ENCODE measurements around the gene PPP4R3B.
"Not testable (repeated sequence)": the region's sequence is repeated elsewhere in the genome, so short reads cannot be mapped to it uniquely, and the experiment has no call there.

PPP4R3B gene

DNA sequence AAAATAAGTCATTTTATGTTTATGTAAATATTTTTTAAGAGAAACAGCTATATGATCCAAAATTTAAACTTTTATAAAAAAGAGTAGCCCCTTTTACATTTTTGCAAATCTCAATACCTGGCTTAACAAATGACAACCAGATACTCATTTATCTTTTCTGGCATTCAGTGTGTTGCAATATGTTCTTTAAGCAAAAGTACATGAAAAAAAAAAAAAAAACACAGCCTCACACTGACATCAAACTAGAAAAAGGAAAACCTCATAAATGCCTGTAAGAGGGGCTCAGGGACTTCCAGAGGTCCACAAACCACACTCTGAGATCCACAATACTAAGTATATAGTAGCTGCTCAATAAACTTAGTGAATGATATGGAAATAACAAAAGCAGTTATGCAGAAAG is 21.9 kb downstream of the PPP4R3B start:
- DNase-seq, result no peak

- DNase-seq, result no peak
These were observed 25.3 kb downstream of the PPP4R3B start for GRCh38 chr2:55592130-55592529.

- no peak for DNase-seq
These were observed 26.5 kb downstream of the PPP4R3B start for GRCh38 chr2:55590810-55591440.

DNA sequence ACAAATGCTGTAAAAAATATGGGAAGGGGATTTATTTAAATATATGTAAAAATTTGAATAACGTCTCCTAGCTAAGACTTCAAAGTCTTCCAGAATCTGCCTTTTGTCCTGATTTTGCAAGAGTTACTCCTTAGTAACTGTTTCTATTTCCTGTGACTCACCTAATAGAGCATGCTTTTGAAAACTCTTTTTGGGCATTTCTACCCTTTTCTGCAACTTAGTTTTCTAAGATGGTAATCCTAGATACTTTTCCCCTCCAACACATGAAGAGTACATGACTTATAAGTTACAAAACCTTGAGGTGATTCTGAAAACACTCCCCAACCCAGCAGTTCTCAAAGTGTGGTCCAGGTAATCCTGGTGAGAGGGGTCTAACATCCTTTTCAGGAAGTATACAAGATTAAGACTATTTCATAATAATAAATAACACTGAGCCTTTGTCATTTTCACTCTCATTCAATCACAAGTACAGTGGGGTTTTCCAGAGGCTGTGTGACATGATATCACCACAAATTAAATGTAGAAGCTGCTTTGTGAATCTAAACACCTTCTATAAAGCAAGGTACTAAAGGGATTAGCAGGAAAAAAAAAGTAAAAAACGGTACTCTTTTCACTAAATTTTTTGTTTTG is 31.9 kb downstream of the PPP4R3B start:
- no peak for DNase-seq

DNA sequence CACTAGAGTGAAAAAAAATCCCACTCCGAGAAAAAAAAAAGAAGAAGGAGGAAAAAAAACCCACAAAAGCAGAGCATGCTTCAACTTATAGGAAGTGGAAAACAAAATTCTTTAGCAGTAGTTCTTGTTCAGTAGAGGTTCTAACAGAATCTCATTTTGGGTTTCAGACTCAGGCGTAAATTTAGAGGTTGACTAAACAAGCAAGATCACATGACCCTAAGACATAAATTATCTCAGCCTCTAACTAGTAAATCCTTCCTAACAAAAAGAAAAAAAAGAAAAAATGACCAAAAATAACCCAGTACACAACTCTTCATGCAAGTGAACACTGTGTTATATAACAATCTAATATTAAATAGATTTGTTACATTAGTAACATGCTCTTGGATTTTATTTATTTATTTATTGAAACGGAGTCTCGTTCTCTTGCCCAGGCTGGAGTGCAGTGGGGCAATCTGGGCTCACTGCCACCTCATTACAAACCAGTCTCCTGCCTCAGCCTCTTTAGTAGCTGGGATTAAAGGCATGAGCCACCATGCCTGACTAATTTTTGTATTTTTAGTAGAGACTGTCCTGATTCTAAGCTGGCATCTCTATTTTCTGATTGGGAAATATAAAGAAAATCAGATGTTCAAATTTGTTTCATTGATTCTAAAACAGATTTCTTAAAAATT is 35.4 kb downstream of the PPP4R3B start:
- DNase-seq, result peak in 1 of 2 donors; percentile 12

DNA sequence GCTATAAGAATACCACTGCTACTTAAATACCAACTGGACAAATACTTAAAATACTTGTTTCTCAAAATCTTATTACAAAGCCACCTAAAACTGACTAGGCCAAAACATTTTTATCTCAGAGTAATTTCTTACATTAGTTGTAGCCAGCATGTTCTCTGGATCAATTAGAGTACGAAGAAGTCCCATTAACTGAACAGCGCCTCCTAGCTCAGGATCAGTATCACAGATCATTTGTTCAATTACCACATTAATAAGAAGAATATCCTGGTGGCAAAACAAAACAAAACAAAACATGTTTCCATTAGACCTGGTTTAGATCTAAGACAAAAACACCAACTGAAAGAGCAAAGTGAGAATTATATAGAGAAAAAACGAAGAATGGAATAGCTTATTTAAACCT is 36.0 kb downstream of the PPP4R3B start:
- no peak for DNase-seq

- DNase-seq, result not testable (repeated sequence)
These were observed 48.4 kb downstream of the PPP4R3B start for GRCh38 chr2:55569002-55569401.

- DNase-seq, result no peak
These were observed 50.1 kb downstream of the PPP4R3B start for GRCh38 chr2:55567298-55567697.

DNA sequence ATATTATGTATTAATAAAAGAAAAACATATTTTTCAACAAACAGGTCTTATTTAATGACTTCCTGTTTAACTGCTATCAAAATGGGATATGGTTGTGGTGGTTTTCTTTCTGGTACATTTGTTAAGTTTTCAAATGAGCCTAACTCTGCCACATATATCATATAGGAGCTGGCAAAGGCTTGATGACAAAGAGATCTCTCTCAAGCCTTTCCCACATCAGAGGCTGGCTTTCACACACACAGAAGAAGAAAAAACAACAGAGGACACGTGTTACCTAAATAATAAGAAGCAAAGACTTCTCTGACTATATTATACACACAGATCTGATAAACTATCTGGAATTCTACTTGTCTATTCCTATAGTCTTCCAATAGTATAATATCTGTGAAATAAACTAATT is 51.8 kb downstream of the PPP4R3B start:
- no peak for DNase-seq

DNA sequence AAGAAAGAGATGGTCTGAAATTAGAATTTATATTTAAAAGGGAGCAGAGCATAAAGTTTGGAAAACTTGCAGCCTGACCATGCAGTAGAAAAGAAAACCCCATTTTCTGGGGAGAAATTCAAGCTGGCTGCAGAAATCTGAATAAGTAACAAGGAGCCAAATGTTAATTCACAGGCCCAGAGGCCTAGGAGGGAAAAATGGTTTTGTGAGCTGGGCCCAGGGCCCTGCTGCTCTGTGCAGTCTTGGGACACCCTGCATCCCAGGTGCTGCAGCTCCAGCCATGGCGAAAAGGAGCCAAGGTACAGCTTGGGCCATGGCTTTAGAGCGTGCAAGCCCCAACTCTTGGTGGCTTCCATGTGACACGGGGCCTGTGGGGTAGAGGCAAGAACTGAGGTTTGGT is 56.6 kb downstream of the PPP4R3B start:
- DNase-seq, result no peak

DNA sequence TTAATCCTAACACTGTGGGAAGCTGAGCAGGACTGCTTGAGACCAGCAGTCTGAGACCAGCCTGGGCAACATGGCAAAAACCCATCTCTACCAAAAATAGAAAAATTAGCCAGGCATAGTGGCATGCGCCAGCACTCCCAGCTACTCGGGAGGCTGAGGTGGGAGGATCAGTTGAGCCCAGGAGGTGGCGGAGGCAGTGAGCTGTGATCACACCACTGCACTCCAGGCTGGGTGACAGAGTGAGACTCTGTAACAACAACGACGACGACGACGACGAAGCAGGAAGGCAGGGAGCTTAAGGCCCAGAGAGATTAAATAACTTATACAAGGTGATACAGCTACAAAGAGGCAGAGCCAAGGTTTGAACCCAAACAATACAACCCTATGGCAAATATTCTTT is 60.6 kb downstream of the PPP4R3B start:
- DNase-seq, result no peak

DNA sequence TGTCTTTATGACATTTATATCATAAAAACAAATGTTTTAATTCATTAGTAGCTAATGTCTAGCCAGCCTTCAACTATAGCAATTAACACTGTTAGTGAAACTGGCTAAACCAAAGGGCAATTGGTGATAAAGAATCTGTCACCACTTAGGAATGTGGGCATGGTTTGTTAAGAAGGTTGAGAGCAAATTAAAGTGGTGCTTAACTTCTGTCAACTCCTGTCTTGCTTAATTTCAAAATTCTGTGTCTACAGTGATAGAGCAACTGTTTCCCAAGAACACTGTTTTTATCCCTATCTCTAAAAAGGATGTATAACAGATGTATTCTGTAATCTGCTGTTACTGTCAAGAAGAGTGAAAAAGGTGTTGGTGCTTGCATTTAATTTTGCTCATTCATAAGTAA is 61.4 kb downstream of the PPP4R3B start:
- no peak for DNase-seq

GRCh38 chr2:55553321-55553720 is 64.1 kb downstream of the PPP4R3B start:
- DNase-seq, result no peak

DNA sequence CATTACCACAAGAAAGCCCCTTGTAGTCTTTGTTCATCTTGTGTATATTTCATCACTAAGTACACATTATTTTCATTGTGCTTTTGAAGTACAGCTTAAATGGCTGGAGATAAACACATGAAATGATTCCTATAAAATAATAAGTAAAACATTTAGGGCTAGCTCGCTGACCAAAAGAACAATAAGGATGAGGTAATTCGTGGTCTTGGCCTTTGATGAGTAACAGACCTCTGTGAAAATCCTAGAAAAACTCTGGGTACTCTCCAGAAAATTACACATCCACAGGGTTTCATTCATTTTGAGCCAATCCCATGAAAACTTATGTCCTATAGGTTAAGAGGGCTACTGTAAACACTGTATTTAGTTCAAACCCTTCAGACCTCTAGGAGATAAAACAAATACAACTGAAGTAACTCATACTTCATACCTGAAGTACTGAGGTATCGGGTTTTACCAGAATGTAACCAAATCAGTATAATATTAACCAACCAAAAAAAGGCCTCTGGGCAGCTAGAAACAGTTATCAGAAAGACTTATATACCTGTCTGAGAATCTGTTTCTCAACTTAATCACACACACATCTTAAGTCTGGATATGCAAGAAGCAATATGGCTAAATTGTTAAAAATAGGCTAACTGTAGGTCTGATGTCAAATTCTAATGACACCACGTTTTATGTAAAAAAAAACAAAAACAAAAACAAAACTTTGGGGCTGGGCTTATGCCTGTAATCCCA is 66.9 kb downstream of the PPP4R3B start:
- no peak for DNase-seq

GRCh38 chr2:55547679-55548078 is 69.7 kb downstream of the PPP4R3B start:
- DNase-seq, result not testable (repeated sequence)

DNA sequence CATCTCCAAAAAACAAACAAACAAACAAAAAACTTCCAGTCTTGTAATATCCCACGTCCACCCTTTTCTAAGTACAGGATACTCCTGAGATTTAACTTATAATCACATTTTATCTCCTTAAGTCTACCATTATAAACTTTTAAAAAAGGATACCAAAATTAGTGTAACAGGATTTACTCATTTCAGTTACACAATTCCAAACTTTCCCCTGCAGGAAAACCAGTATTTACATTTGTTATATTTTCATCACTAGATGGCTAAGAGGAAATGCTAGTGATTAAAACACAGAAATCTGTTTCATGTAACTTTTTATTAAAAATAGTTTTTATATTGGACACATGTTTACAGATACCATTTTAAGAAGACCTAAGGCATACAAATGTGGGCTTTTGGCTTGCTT is 70.4 kb downstream of the PPP4R3B start:
- no peak for DNase-seq

DNA sequence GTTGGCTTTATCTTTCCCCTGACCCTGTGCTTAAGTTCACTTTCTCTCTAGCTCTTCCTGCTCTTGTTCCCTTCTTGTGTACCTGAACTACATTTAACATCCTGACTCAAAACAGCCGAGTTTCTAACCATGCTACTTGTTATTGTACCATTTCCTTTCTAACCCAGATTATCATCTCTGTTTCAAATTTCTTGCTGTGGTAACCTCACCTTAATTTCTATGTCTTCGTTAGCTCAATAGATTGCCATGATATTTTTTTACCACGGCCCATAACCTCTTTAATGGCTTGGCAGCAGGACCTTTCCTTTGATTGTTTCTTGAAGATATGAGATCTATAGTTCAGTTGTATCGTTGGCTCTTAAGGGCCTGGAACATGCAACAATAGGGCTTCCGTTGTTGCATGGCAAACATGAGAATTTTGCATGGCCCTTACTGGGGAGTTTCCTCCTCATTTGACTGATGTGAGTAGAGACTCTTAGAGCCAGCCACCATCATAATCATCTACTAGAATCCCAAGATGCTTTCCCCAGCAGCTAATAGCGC is 86.8 kb downstream of the PPP4R3B start:
- no peak for DNase-seq

DNA sequence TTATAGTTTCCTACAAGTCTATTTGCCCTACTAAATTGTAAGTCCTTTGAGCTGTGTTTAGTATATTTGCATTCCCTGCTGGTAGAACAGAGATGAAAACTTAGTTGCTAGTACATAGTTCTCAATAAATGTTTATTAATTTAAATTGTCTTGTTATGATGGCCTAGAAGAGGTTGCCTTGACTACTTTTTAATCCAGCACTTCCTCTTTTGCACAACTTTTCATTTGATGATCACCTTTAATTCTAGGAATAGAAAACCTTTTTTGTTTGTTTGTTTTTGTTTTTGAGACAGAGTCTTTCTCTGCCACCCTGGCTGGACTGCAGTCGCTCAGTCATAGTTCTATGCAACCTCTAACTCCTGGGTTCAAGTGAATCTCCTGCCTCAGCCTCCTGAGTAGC is 91.2 kb downstream of the PPP4R3B start:
- no peak for DNase-seq

DNA sequence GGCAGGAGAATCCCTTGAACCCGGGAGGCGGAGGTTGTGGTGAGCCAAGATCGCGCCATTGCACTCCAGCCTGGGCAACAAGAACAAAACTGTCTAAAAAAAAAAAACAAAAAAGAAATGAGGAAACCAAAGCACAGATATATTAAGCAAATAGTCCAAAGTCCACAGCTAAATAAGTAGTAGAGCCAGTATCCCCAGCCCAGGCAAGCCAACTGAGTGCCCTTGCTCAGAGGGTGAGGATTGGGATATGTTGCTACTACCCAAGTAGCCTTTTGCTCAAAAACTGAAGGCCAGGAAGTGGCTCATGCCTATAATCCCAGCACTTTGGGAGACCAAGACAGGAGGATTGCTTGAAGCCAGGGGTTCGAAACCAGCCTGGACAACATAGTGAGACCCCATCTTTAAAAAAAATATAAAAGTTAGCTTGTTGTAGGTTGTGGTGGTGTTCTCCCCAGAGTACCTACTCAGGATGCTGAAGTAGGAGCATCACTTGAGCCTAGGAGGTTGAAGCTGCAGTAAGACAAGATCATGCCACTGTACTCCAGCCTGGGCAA is 92.5 kb downstream of the PPP4R3B start:
- no peak for DNase-seq

DNA sequence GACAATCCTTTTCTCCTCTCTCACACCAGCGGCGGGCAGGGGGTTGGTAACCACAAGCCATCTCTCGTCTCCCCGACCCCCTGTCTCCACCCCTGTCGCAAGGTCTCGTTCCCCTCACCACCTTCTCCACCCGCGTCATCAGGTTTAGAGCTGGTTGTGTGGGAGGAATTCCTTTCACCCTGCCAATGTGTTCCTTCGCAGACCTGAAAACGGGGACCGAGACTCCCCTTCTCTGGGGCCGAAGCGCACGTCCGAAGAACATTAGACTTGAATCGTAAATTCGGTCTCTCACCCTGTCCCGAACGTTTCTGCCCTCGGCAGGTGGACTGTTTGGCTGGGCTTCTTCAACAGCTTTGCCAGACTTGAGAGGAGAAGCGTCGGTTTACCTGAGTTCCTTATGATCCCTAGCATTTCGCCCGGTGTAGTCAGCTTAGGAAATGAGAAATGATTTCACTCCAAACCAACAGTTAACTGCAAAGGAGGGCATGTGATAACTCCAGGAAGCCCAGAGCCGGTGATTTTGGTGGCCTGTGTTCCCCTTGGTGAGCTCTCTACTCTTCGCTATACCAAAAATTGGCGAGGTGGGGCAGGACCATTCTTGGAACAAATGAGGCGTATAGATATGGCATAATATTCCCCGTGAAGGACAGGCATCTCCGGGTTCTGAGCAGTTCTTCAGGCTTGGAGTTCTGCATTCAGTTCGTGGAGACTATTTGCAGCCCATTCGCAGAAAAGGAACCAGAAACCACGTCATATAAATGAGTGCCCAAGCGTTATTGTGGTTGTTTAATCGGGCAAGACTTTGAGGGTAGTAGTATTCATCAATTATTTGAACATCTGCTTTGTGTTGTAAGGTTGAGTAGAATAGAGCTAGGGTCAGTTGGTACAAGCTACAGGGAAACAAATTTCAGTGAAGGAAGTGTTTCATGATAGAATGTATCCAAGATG is 97.2 kb downstream of the PPP4R3B start:
- peak; percentile 3 to 54 for DNase-seq

- DNase-seq, result peak in 1 of 2 donors; percentile 24
These were observed 98.6 kb downstream of the PPP4R3B start for GRCh38 chr2:55518841-55519165.
